ENCODE data around the gene SYNPR.
A peak's percentile ranks its signal among the peaks of the same experiment; 100 is the strongest.

Gene SYNPR

DNA sequence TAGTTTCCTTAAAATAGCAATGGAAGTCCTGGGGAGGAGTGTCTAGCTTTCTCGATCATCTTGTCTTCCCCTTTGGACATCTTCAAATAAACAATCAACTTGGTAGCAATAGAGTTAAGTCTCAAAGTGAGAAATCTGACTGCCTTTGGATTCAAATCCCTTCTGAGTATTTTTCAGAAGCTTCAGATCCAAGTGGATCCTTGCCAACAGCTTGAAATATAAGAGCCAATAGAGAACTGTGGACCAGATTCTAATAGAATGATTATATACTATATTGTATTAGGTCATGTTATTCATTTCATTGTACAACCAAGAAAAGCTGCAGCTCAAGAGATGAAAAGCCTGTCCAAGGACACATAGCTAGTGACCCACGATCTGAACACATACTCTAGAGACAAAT lies 60.2 kb downstream of the SYNPR start:
- no peak for TF ChIP-seq CTCF (IDR thresholded peaks at IDR 0.05)

DNA sequence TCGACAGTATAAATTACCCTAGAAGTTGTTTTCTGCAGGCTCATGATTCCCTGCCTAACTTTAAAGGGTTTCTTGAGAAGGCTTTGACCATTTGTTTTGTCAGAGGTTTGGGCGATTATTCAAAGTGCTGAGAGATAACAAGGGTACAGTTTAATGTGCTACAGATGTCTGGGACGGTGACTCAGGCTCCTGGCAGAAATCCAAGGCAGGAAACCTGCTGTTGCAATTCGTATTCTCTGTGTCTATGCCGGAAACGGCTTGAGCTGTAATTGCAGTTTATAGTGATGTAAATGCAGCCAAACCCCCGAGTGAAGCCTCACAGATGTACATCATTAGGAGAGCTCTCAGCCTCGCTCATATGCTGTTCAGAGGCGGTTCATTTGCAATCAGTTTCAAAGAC lies 65.6 kb downstream of the SYNPR start:
- no peak for TF ChIP-seq CTCF (IDR thresholded peaks at IDR 0.05)

GRCh38 chr3:63344661-63345060 lies 66.6 kb downstream of the SYNPR start:
- no peak for TF ChIP-seq CTCF (IDR thresholded peaks at IDR 0.05)

- peak; percentile 84 for TF ChIP-seq CTCF (IDR thresholded peaks at IDR 0.05)
Measured at GRCh38 chr3:63349583-63350573, 71.8 kb downstream of the SYNPR start.

DNA sequence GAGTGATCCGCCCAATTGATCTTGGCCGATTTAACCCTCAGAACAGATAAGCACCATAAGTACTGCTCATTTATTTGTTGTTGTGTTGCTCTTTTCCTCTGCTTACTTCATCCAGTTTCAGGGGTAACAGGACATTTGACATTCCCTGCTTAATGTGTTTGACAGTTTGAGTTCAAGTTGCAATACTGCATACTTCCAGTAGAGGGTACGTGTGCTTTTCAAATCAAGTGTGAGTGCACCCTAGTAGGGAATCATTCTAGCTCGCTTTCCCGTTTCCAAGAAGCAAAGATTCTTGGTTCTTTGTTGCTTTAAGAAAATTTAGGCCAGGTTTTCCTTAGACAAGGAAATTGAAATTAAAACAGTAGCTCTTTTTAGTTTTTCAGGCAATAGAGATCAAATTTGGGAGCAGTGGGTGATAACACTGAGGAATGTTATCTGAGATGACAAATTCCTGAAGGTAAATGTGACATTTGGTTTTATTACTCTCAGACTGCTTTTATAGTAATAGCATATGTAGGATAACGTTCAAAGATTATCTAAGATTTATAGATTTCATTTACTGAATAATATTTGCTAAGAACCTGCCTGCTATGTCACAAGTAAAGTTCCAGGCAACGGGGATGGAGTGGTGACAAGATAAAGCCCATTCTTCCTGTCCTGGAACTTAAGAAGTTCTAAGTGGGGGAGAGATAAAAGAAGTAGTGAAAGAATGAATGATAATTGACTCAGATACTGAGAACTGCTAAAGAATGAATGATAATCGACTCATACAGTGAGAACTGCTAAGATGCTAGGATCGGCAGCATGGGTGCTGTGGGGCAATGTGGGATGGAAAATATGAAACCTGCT lies 73.3 kb downstream of the SYNPR start:
- peak; percentile 85 for TF ChIP-seq CTCF (IDR thresholded peaks at IDR 0.05)

- no peak for TF ChIP-seq CTCF (IDR thresholded peaks at IDR 0.05)
Measured at GRCh38 chr3:63352008-63352279, 73.8 kb downstream of the SYNPR start.

DNA sequence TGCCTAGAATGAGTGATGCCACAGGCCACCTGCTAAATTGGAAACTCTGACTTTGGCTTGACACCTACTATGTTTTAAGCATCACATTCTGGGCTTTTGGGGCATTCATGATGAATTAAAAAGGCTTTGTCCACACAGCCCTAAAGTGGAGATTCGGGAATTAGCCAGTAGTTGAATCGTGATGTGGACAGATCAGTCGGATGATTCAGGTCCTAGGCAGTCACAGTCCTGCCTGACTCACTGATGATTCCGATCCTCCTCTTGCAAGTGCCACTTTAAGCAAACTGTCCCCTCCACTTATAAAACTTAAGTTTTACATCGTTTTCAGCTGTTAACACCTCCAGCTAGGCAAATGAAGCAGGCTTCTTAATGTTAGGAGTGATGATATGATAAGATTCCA lies 75.3 kb downstream of the SYNPR start:
- no peak for TF ChIP-seq CTCF (IDR thresholded peaks at IDR 0.05)
